GM06990 (cell line): ENCODE measurements around the gene IMPDH1.

Experiments used
- DNase-seq: peaks from one replicate; pipeline ENCODE4 v3.0.0-alpha.2; 2011; ENCODE audit not compliant: insufficient read length; ENCODE audit errors: extremely low read depth
- H3K27me3 ChIP-seq: replicated peaks from 2 replicates; pipeline ENCODE4 v1.6.0; 2011; ENCODE audit warnings: low read length; ENCODE audit not compliant: control insufficient read depth, insufficient read depth
- H3K36me3 ChIP-seq: 2 replicates; pipeline ENCODE4 v1.5.1; 2011; ENCODE audit warnings: low read length; ENCODE audit not compliant: control insufficient read depth, insufficient read depth
- H3K4me3 ChIP-seq: replicated peaks from 2 replicates; pipeline ENCODE4 v1.5.1; 2011; ENCODE audit warnings: low read depth, mild to moderate bottlenecking, control low read depth, low read length
- CTCF ChIP-seq: IDR thresholded peaks from 2 replicates; pipeline ENCODE4 v1.5.1; 2011; ENCODE audit warnings: low read length, control low read depth, mild to moderate bottlenecking, inconsistent platforms; ENCODE audit not compliant: insufficient read depth, poor library complexity, severe bottlenecking

Gene IMPDH1

GRCh38 chr7:128394904-128395496 lies 14.8 kb downstream of the IMPDH1 start:
- no peak for TF ChIP-seq CTCF
- Histone ChIP-seq H3K36me3 (peaks cover 18% of the 10 kb centered on the region), H3K4me3 (no peak overlapping the region), H3K27me3 (no peaks in the 10 kb centered on the region)
- no peak for DNase-seq

DNA sequence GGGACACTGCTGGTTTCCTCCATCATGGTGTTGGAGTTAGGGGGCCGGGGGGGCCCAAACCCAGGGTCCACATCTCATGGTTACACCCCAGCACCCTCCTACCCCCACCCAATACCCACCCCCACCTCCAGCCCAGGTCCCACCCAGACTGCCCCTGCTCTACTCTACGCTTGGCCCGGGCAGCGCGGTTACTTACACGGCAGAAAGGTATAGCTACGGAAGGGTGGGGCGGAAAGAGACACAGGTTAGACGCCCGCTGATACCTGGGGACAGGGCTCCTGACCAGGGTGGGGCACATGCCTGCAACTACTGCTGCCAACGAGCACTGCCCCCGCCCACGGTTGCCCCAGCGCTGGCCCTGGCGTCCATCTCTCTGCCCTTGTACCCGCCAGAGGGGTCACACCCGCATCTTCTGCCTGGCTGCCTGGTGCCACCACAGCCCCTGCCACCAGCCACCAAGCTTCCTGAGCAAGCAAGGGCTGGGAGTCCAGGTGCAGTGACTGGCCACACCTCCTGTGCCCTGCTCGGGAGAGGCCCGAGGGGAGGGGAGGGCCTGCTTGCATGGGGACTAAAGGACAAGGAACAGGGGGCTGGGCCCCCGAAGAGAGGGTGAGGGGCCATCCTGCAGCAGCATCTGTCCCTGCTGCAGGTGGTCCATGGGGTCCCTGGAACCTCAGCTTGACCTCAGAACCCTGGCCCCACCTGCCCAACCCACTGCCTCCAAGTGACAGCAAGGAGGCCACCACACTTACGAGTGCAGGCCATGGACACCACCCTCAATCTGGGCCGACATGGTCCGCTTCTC lies 16.1 kb downstream of the IMPDH1 start:
- no peak for DNase-seq
- TF ChIP-seq CTCF = no peak
- H3K36me3 ChIP-seq = peaks cover 18% of the 10 kb centered on the region
- no peak overlapping the region for H3K4me3 ChIP-seq
- H3K27me3 ChIP-seq = no peaks in the 10 kb centered on the region

DNA sequence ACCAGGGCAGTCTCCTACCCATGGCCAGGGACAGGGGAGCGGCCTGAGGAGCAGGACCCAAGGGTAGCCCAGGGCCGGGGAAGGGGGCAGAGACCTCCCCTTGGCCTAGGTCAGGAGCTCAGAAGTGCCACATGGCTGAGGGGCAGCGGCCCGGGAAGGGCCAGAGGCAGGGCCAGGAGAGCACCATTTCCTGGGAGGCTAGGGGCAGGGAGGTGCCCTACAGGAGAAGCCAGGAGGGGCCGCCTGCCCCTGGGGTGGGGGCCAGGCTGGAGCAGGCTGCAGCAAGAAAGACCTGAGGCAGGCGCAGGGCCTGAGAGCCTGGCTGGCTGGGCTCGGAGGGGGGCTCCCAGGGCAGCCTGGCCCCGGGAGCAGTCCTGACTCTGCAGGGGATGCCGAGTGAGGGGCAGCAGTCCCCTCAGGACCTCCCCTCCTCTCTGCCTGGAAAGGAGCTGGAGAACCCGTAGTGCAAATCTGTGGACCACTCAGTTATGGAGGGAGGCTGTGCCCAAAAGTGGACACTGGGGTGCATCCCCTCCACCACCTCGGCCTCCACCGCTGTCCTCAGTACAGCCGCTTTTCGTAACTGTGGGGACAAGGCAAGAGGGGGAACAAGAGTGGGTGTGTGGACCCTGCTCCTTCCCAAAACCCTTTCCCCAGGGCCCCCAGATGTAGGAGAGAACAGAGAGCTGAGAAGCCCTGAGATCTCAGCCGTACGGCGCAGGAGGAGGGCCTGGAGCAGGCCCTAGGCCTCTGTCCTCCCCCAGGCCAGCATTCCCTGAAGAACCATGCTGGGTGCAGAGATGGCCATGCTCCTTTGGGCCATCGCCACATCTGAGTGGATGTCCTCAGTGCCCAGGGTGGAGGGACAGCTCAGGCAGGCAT lies 17.1 kb downstream of the IMPDH1 start:
- Histone ChIP-seq H3K36me3 (peaks cover 16% of the 10 kb centered on the region), H3K4me3 (no peak overlapping the region), H3K27me3 (no peaks in the 10 kb centered on the region)
- TF ChIP-seq CTCF = no peak
- DNase-seq = no peak

GRCh38 chr7:128391805-128392204 lies 18.0 kb downstream of the IMPDH1 start:
- Histone ChIP-seq H3K4me3 (no peak overlapping the region), H3K36me3 (peaks cover 16% of the 10 kb centered on the region), H3K27me3 (no peaks in the 10 kb centered on the region)
- no peak for DNase-seq
- TF ChIP-seq CTCF = no peak

GRCh38 chr7:128390871-128391565 lies 18.8 kb downstream of the IMPDH1 start:
- TF ChIP-seq CTCF = no peak
- H3K4me3 ChIP-seq = no peak overlapping the region
- no peak for DNase-seq
- H3K36me3 ChIP-seq = peaks cover 16% of the 10 kb centered on the region
- H3K27me3 ChIP-seq = no peaks in the 10 kb centered on the region
